WERI-Rb-1 (cell line): ENCODE results near the gene CALHM1.

Experiments
- DNase-seq: peaks from one replicate; pipeline ENCODE4 v3.0.0-alpha.2; 2020
- H3K27ac ChIP-seq: fragments of 250-450 bp; sonication (Bioruptor Pico); 2 replicates; pipeline ENCODE4 v1.5.1; 2020; ENCODE audit warnings: mild to moderate bottlenecking, moderate library complexity
- H3K27me3 ChIP-seq: fragments of 250-450 bp; sonication (Bioruptor Pico); 2 replicates; pipeline ENCODE4 v1.5.1; 2021; ENCODE audit warnings: mild to moderate bottlenecking, low read depth, moderate library complexity; ENCODE audit not compliant: insufficient read depth, severe bottlenecking
- H3K36me3 ChIP-seq: fragments of 250-450 bp; sonication (Bioruptor Pico); 2 replicates; pipeline ENCODE4 v1.5.1; 2020; ENCODE audit warnings: mild to moderate bottlenecking, moderate library complexity
- H3K4me3 ChIP-seq: 2 replicates; pipeline ENCODE4 v1.5.1; 2011; ENCODE audit warnings: low read depth, mild to moderate bottlenecking, control low read depth, low read length
- H3K9me3 ChIP-seq: fragments of 250-450 bp; sonication (Bioruptor Pico); 2 replicates; pipeline ENCODE4 v1.5.1; 2021; ENCODE audit warnings: mild to moderate bottlenecking, moderate library complexity; ENCODE audit not compliant: severe bottlenecking
- TF ChIP-seq, protein P1 (sequence below): IDR thresholded peaks from 2 replicates; pipeline ENCODE4 v1.5.1; 2011; ENCODE audit warnings: low read depth, mild to moderate bottlenecking, control low read depth, inconsistent platforms, low read length

The CALHM1 gene

GRCh38 chr10:103415581-103415980 lies 43.1 kb downstream of the CALHM1 start:
- Histone ChIP-seq H3K36me3 (peaks cover 96% of the 10 kb centered on the region), H3K27ac (peak overlapping the region; percentile 36; the same call in 1 of the 2 replicates), H3K4me3 (no peak overlapping the region), H3K9me3 (no peaks in the 10 kb centered on the region), H3K27me3 (no peaks in the 10 kb centered on the region)
- TF ChIP-seq, protein P1, sequence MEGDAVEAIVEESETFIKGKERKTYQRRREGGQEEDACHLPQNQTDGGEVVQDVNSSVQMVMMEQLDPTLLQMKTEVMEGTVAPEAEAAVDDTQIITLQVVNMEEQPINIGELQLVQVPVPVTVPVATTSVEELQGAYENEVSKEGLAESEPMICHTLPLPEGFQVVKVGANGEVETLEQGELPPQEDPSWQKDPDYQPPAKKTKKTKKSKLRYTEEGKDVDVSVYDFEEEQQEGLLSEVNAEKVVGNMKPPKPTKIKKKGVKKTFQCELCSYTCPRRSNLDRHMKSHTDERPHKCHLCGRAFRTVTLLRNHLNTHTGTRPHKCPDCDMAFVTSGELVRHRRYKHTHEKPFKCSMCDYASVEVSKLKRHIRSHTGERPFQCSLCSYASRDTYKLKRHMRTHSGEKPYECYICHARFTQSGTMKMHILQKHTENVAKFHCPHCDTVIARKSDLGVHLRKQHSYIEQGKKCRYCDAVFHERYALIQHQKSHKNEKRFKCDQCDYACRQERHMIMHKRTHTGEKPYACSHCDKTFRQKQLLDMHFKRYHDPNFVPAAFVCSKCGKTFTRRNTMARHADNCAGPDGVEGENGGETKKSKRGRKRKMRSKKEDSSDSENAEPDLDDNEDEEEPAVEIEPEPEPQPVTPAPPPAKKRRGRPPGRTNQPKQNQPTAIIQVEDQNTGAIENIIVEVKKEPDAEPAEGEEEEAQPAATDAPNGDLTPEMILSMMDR, result no peak
- no peak for DNase-seq

DNA sequence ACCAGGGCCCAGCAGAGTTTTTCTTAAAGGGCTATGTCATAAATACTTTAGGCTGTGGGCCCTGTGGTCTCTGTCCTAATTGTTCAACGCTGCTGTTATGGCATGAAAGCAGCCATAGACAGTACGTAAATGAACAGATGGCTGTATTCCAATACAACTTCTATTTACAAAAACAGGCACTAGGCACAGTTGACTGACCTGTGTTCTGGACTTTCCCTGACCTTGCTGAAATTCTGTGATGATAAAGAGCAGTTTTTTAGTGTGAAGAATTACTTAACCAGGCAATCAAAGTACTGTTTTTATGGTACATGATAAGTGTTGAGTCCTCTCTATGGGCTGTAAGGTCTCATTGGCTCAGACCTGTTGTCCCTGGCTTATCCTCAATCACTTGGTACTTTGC lies 45.1 kb downstream of the CALHM1 start:
- TF ChIP-seq, protein P1, result no peak
- Histone ChIP-seq H3K27me3 (no peaks in the 10 kb centered on the region), H3K36me3 (peaks cover 95% of the 10 kb centered on the region), H3K9me3 (no peaks in the 10 kb centered on the region), H3K27ac (no peak overlapping the region; the same call in 1 of the 2 replicates), H3K4me3 (no peak overlapping the region)
- no peak for DNase-seq
